WI38 (cell line): ENCODE measurements around the gene SEC22A.
"Not testable (repeated sequence)": the region's sequence is repeated elsewhere in the genome, so short reads cannot be mapped to it uniquely, and the experiment has no call there.

ENCODE experiments used
- H3K4me3 ChIP-seq: 2 replicates; pipeline ENCODE4 v1.5.1; 2011; ENCODE audit warnings: low read depth, mild to moderate bottlenecking, control low read depth, low read length
- CTCF ChIP-seq: IDR thresholded peaks from 2 replicates; pipeline ENCODE4 v1.5.1; 2012; ENCODE audit warnings: low read depth, mild to moderate bottlenecking, control low read depth, low read length

SEC22A gene

GRCh38 chr3:123218990-123219389 lies 17.2 kb downstream of the SEC22A start:
- H3K4me3 ChIP-seq, result no peak overlapping the region
- no peak for TF ChIP-seq CTCF

GRCh38 chr3:123221369-123221768 lies 19.6 kb downstream of the SEC22A start:
- not testable (repeated sequence) for H3K4me3 ChIP-seq

DNA sequence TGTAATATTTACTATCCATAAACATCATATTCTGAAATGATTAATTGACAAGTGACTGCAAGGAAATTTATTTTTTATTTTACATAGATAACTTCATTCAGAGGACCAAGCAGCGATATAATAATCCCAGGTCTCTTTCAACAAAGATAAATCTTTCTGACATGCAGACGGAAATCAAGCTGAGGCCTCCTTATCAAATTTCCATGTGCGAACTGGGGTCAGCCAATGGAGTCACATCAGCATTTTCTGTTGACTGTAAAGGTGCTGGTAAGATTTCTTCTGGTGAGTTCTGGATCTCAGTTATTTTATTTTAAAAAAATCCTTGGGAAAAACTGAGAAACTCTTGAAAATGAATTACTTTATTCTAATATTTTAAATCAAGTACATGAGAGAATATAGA lies 23.3 kb downstream of the SEC22A start:
- no peak overlapping the region for H3K4me3 ChIP-seq
- no peak for TF ChIP-seq CTCF

- TF ChIP-seq CTCF, result no peak
- no peak overlapping the region for H3K4me3 ChIP-seq
These were observed 24.8 kb downstream of the SEC22A start for GRCh38 chr3:123226549-123226948.

DNA sequence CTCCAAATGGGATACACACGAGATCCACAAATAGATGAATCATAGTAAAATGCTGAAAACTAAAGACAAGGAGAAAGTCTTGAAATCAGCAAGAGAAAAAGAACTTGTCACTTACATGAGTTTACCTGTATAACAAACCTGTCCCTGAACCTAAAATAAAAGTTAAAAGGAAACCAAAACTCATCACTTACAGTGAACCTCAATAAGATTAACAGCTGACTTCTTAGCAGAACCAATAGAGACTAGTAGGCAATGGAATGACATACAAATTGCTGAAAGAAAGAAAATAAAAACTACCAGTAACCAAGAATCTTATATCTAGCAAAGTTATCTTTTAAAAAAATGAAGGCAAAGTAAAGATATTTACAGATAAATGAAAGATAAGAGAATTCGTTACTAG lies 27.4 kb downstream of the SEC22A start:
- TF ChIP-seq CTCF, result no peak
- no peak overlapping the region for H3K4me3 ChIP-seq

GRCh38 chr3:123236902-123237301 lies 35.2 kb downstream of the SEC22A start:
- no peak for TF ChIP-seq CTCF
- H3K4me3 ChIP-seq, result no peak overlapping the region

DNA sequence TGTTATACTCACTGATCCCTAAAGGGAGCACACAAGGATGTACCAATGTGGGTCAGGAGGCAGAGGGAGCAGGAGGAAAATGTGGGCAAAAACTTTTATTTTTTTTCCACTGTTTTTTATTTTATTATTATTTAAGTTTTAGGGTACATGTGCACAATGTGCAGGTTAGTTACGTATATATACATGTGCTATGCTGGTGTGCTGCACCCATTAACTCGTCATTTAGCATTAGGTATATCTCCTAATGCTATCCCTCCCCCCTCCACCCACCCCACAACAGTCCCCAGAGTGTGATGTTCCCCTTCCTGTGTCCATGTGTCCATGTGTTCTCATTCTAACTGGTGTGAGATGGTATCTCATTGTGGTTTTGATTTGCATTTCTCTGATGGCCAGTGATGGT lies 37.4 kb downstream of the SEC22A start:
- H3K4me3 ChIP-seq, result not testable (repeated sequence)

- H3K4me3 ChIP-seq, result no peak overlapping the region
- no peak for TF ChIP-seq CTCF
These were observed 38.0 kb downstream of the SEC22A start for GRCh38 chr3:123239756-123240155.

DNA sequence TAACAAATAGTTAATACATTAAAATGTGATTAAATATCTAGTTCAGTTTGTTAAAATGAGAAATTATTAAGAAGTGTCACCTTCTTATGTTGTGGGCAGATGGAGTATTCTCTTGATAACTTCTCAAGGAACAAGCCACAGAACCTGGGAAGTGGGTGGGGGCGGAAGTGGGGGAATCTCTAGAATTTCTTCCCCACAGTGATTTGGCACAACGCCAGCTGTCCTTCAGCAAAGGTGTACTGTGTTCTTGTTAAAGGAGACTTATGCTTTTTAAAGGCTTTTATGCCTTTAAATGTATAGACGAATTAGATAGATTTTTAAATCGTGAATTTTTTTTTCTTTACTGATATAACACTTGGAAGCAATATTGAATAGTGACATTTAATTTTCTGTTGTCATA lies 42.4 kb downstream of the SEC22A start:
- TF ChIP-seq CTCF, result no peak
- H3K4me3 ChIP-seq, result no peak overlapping the region
